ENCODE results near the gene ATP8B3. TPM values are rescaled to one million over a fixed set of nuclear protein-coding genes. Genes with fewer than 3 reads are reported as not detected.

Gene ATP8B3
- total and polyA plus RNA-seq, 2 experiments from 2014 or later: 2.1 to 6.0 TPM

DNA sequence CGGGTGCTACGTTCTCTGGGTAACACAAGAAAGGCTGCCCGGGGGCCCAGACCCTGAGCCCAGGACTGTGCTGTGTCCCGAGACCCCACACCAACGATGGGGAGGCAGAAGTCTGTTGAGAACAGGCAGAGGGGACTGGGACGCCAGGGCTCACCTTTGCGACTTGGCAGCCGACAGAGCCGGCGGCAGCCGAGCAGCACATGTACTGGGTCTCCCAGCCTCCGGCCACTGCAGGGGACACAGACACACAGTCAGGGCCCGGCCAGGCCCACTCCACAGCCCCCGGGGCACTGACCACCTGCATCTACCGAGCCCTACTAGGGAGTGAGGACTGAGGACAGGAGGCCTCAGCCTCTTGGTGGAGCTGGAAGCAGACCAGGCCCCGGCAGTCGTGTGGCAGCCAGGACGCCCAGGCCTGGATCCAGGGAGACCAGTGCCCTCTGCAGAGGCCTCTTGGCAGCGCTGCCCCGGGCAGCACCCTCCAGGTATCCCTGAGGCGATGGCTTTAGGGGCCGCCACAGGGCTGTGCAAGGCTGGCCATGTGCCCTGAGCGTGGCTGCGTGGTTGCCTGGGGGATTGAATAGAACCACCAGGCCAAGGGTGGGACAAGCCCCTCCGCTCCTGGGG lies 5.6 kb upstream of the ATP8B3 start (continued):
- no peak for TF ChIP-seq REST (IDR thresholded peaks at IDR 0.05; ENCODE audit: unreplicated experiment)

- no peak for TF ChIP-seq ETS1 (IDR thresholded peaks at IDR 0.05)
- no peak for TF ChIP-seq EZH2phosphoT487 (IDR thresholded peaks at IDR 0.05; ENCODE audit: unreplicated experiment)
- no peak for TF ChIP-seq STAT1 (IDR thresholded peaks at IDR 0.05; ENCODE audit: unreplicated experiment)
- TF ChIP-seq, protein P1, sequence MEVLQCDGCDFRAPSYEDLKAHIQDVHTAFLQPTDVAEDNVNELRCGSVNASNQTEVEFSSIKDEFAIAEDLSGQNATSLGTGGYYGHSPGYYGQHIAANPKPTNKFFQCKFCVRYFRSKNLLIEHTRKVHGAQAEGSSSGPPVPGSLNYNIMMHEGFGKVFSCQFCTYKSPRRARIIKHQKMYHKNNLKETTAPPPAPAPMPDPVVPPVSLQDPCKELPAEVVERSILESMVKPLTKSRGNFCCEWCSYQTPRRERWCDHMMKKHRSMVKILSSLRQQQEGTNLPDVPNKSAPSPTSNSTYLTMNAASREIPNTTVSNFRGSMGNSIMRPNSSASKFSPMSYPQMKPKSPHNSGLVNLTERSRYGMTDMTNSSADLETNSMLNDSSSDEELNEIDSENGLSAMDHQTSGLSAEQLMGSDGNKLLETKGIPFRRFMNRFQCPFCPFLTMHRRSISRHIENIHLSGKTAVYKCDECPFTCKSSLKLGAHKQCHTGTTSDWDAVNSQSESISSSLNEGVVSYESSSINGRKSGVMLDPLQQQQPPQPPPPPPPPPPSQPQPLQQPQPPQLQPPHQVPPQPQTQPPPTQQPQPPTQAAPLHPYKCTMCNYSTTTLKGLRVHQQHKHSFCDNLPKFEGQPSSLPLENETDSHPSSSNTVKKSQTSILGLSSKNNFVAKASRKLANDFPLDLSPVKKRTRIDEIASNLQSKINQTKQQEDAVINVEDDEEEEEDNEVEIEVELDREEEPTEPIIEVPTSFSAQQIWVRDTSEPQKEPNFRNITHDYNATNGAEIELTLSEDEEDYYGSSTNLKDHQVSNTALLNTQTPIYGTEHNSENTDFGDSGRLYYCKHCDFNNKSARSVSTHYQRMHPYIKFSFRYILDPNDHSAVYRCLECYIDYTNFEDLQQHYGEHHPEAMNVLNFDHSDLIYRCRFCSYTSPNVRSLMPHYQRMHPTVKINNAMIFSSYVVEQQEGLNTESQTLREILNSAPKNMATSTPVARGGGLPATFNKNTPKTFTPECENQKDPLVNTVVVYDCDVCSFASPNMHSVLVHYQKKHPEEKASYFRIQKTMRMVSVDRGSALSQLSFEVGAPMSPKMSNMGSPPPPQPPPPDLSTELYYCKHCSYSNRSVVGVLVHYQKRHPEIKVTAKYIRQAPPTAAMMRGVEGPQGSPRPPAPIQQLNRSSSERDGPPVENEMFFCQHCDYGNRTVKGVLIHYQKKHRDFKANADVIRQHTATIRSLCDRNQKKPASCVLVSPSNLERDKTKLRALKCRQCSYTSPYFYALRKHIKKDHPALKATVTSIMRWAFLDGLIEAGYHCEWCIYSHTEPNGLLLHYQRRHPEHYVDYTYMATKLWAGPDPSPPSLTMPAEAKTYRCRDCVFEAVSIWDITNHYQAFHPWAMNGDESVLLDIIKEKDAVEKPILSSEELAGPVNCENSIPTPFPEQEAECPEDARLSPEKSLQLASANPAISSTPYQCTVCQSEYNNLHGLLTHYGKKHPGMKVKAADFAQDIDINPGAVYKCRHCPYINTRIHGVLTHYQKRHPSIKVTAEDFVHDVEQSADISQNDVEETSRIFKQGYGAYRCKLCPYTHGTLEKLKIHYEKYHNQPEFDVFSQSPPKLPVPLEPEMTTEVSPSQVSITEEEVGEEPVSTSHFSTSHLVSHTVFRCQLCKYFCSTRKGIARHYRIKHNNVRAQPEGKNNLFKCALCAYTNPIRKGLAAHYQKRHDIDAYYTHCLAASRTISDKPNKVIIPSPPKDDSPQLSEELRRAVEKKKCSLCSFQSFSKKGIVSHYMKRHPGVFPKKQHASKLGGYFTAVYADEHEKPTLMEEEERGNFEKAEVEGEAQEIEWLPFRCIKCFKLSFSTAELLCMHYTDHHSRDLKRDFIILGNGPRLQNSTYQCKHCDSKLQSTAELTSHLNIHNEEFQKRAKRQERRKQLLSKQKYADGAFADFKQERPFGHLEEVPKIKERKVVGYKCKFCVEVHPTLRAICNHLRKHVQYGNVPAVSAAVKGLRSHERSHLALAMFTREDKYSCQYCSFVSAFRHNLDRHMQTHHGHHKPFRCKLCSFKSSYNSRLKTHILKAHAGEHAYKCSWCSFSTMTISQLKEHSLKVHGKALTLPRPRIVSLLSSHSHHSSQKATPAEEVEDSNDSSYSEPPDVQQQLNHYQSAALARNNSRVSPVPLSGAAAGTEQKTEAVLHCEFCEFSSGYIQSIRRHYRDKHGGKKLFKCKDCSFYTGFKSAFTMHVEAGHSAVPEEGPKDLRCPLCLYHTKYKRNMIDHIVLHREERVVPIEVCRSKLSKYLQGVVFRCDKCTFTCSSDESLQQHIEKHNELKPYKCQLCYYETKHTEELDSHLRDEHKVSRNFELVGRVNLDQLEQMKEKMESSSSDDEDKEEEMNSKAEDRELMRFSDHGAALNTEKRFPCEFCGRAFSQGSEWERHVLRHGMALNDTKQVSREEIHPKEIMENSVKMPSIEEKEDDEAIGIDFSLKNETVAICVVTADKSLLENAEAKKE (CRISPR knock-in tag; IDR thresholded peaks at IDR 0.05): no peak
- no peak for TF ChIP-seq CTCF (conservative IDR thresholded peaks at IDR 0.05; ENCODE audit: low read depth in 2 of 2)
- no peak for TF ChIP-seq EZH2 (IDR thresholded peaks at IDR 0.05; ENCODE audit: low read depth, unreplicated experiment)
- no peak for TF ChIP-seq CREB1 (CRISPR knock-in tag; IDR thresholded peaks at IDR 0.05; ENCODE audit: low read depth)
- no peak overlapping the region for H3K27ac ChIP-seq (ENCODE audit: low read depth)
- no peak overlapping the region for H2AFZ ChIP-seq
- no peak overlapping the region for H3K4me3 ChIP-seq
- Mint-ChIP-seq H3K36me3 (ENCODE audit: low read depth) (peaks cover 19% of the 10 kb centered on the region), H3K27ac (no peak overlapping the region), H3K4me1 (peaks cover 6% of the 10 kb centered on the region), H3K9me3 (no peaks in the 10 kb centered on the region), H3K27me3 (ENCODE audit: insufficient read depth, low read depth, poor library complexity) (peaks cover 12% of the 10 kb centered on the region), H3K4me3 (no peak overlapping the region)
- no peak for ATAC-seq
- H3K9me2 ChIP-seq (ENCODE audit: insufficient read depth): no peaks in the 10 kb centered on the region
- no peaks in the 10 kb centered on the region for H3K27me3 ChIP-seq (ENCODE audit: insufficient read depth)
- no peak overlapping the region for H3K4me2 ChIP-seq
- no peaks in the 10 kb centered on the region for H3K79me2 ChIP-seq (replicated peaks; ENCODE audit: insufficient read depth)
- H3K36me3 ChIP-seq (ENCODE audit: insufficient read depth): no peaks in the 10 kb centered on the region; the same call in 1 of the 2 replicates
- H3F3A ChIP-seq (replicated peaks; ENCODE audit: low read depth): 0 out of 2 replicates have a peak, but pooled peaks cover 5% of the 10 kb centered on the region
- H4K20me1 ChIP-seq (replicated peaks; ENCODE audit: insufficient read depth): no peaks in the 10 kb centered on the region
- DNase-seq (ENCODE audit: low spot score): no peak
- H3K4me1 ChIP-seq (ENCODE audit: insufficient read depth): no peaks in the 10 kb centered on the region
Measured at GRCh38 chr19:1816530-1817298, 4.6 kb upstream of the ATP8B3 start.

All from GM23338 (cell line).